Activated B cell treated with CpG ODN at 0.5 μM for 24 hours (primary cell): ENCODE data around the gene DVL2. TPM values are rescaled to one million over a fixed set of nuclear protein-coding genes. Genes with fewer than 3 reads are reported as not detected.
A peak's percentile ranks its signal among the peaks of the same experiment; 100 is the strongest.

Experiments used
- ATAC-seq: fragments of 200-7000 bp; cut with Tn5 transposase; one replicate; pipeline ENCODE4 v1.10.0; 2021; ENCODE audit warnings: low read depth, mild to moderate bottlenecking, moderate library complexity
- CTCF ChIA-PET: fragments of 350-600 bp; sonication (Branson Sonifier 250); formaldehyde crosslinking; loops from one replicate; lab custom pipeline; 2021; ENCODE audit warnings: antibody characterized with exemption; lab: Charles Lee
- POLR2A ChIA-PET: fragments of 350-600 bp; sonication (Branson Sonifier 250); formaldehyde crosslinking; loops from one replicate; lab custom pipeline; 2021; ENCODE audit warnings: antibody characterized with exemption; lab: Charles Lee
- DNase-seq: peaks from one replicate; pipeline ENCODE4 v3.0.0; 2022
- H3K27ac Mint-ChIP-seq: one replicate; pipeline ENCODE4 v1.8.0; 2020; ENCODE audit warnings: mixed read lengths
- H3K27me3 Mint-ChIP-seq: one replicate; pipeline ENCODE4 v1.8.0; 2021; ENCODE audit warnings: mixed read lengths
- H3K36me3 Mint-ChIP-seq: one replicate; pipeline ENCODE4 v1.8.0; 2021; ENCODE audit warnings: low read depth, mixed read lengths
- H3K4me1 Mint-ChIP-seq: one replicate; pipeline ENCODE4 v1.8.0; 2021; ENCODE audit warnings: mixed read lengths
- H3K4me3 Mint-ChIP-seq: one replicate; pipeline ENCODE4 v1.8.0; 2020; ENCODE audit warnings: mild to moderate bottlenecking, mixed read lengths
- H3K9me3 Mint-ChIP-seq: one replicate; pipeline ENCODE4 v1.8.0; 2020; ENCODE audit warnings: mixed read lengths
- CTCF ChIP-seq: fragments of 200-600 bp; IDR thresholded peaks from one replicate; pipeline ENCODE4 v1.8.0; 2022; ENCODE audit warnings: antibody characterized with exemption, mild to moderate bottlenecking
- intact Hi-C: fragments of 100-400 bp; cut with micrococcal nuclease; formaldehyde crosslinking; loops from one replicate; pipeline ENCODE4 v1.15.1; 2024
- total RNA-seq: library from RNA; stranded (reverse); gene quantifications from 2 replicates; pipeline ENCODE4 v1.2.3, GENCODE V29; 2022

DVL2 gene
- total RNA-seq, 1 donor from 2014 or later: 64.6 TPM

- CTCF ChIA-PET: no interaction called here
- Mint-ChIP-seq H3K27me3 (no peaks in the 10 kb centered on the region), H3K4me3 (peak overlapping the region; percentile 99), H3K9me3 (no peaks in the 10 kb centered on the region), H3K27ac (peak overlapping the region; percentile 100), H3K36me3 (peaks cover 69% of the 10 kb centered on the region), H3K4me1 (peaks cover 53% of the 10 kb centered on the region)
- no peak for TF ChIP-seq CTCF
- POLR2A ChIA-PET: interaction anchor here (0.7 to 15.0 kb wide), 6 partner anchors 10 to 244 kb away, joined by 3 to 245 read pairs (median 23); partner anchors contain the start of genes ACADVL, CTDNEP1, DLG4 and ELP5
- DNase-seq (no peak), ATAC-seq (no peak)
- intact Hi-C loops: no loop called here
These were observed 6.1 kb upstream of the DVL2 start for GRCh38 chr17:7240375-7240774.

- TF ChIP-seq CTCF: no peak
- intact Hi-C loops: loop anchor here (1.0 to 5.0 kb wide), 8 partner anchors 25 to 603 kb away; partner anchors contain the start of genes EIF5A, NEURL4, POLR2A and TP53
- no peaks in the 10 kb centered on the region for H3K27me3 Mint-ChIP-seq
- peaks cover 63% of the 10 kb centered on the region for H3K4me1 Mint-ChIP-seq
- peaks cover 70% of the 10 kb centered on the region for H3K36me3 Mint-ChIP-seq
- DNase-seq: peak; percentile 93
- peak within 1 kb of the TSS; percentile 99 for H3K4me3 Mint-ChIP-seq
- no peaks in the 10 kb centered on the region for H3K9me3 Mint-ChIP-seq
- ATAC-seq: peak; percentile 64
- ChIA-PET POLR2A (interaction anchor here (0.6 to 15.0 kb wide), 18 partner anchors 11 to 340 kb away, joined by 3 to 245 read pairs (median 5); partner anchors contain the start of genes ACADVL, ACAP1, CD68 and CTDNEP1), CTCF (interaction anchor here (0.8 kb wide), 1 partner anchor 18 kb away, joined by 3 read pairs; no protein-coding TSS in a partner anchor)
- H3K27ac Mint-ChIP-seq: peak within 1 kb of the TSS; percentile 100
These were observed 5.0 kb upstream of the DVL2 start, which contains the start of gene PHF23 for GRCh38 chr17:7239091-7240027. PHF23 (minus strand) TSS chr17:7239457; CDS start chr17:7239279, 178 bp downstream.

- Mint-ChIP-seq H3K4me3 (peak overlapping the region; percentile 99), H3K36me3 (peaks cover 70% of the 10 kb centered on the region), H3K27me3 (no peaks in the 10 kb centered on the region), H3K27ac (peak overlapping the region; percentile 100), H3K4me1 (peaks cover 68% of the 10 kb centered on the region), H3K9me3 (no peaks in the 10 kb centered on the region)
- CTCF ChIA-PET: interaction anchor here (0.8 to 1.1 kb wide), 3 partner anchors 17 to 28 kb away, joined by 3 read pairs; no protein-coding TSS in a partner anchor
- POLR2A ChIA-PET: interaction anchor here (0.5 to 15.0 kb wide), 21 partner anchors 12 to 935 kb away, joined by 3 to 245 read pairs (median 4); partner anchors contain the start of genes ACADVL, ACAP1, CTDNEP1 and DLG4
- ATAC-seq (no peak), DNase-seq (no peak)
- TF ChIP-seq CTCF: no peak
- intact Hi-C loops: loop anchor here (1.0 to 5.0 kb wide), 8 partner anchors 24 to 604 kb away; partner anchors contain the start of genes EIF5A, NEURL4, POLR2A and TP53
These were observed 4.2 kb upstream of the DVL2 start for GRCh38 chr17:7238420-7239090.

- peak overlapping the region; percentile 99 for H3K4me3 Mint-ChIP-seq
- no peak for TF ChIP-seq CTCF
- H3K36me3 Mint-ChIP-seq: peaks cover 67% of the 10 kb centered on the region
- intact Hi-C loops: loop anchor here (2.0 to 5.0 kb wide), 5 partner anchors 33 to 449 kb away; partner anchors contain the start of genes EIF5A, NEURL4, TP53 and WRAP53
- H3K27me3 Mint-ChIP-seq: no peaks in the 10 kb centered on the region
- peak overlapping the region; percentile 100 for H3K27ac Mint-ChIP-seq
- peak; percentile 73 for DNase-seq
- CTCF ChIA-PET: interaction anchor here (1.0 to 1.1 kb wide), 2 partner anchors 17 to 28 kb away, joined by 3 read pairs; no protein-coding TSS in a partner anchor
- H3K9me3 Mint-ChIP-seq: no peaks in the 10 kb centered on the region
- ATAC-seq: peak; percentile 11
- POLR2A ChIA-PET: interaction anchor here (0.5 to 15.0 kb wide), 21 partner anchors 12 to 935 kb away, joined by 3 to 245 read pairs (median 4); partner anchors contain the start of genes ACADVL, ACAP1, CTDNEP1 and DLG4
- peaks cover 69% of the 10 kb centered on the region for H3K4me1 Mint-ChIP-seq
These were observed 3.6 kb upstream of the DVL2 start for GRCh38 chr17:7237761-7238419.
